Measurements from ENCODE around the gene ABTB2. TPM values are rescaled to one million over a fixed set of nuclear protein-coding genes. Genes with fewer than 3 reads are reported as not detected.

The ABTB2 gene
- total RNA-seq, 2 donors from 2014 or later = 2.1 to 4.3 TPM

DNA sequence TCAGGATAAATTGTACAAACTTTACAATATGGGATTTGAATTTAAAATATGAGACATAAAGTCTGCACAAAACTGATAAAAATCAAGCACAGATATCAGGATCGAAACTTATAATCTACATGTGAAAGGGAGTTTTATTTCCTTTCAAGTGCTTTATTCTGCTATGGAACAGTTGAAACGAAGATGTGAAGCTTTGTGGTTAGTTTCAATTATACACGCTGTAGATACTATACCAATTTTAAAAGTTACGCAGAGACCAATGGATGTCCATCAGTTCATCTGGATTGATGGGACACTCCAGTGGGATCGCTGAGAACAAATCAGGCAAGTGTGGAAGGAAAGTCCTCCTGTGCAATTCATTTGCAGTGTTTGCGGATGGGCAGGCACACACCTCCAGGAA lies 46.5 kb upstream of the ABTB2 start:
- DNase-seq (no peak), ATAC-seq (no peak)
- WGBS, 2 donors = 81 to 82% methylated on average over 6 of the region's 6 CpGs
- H3K4me1 ChIP-seq = no peaks in the 10 kb centered on the region
- TF ChIP-seq, protein P1, sequence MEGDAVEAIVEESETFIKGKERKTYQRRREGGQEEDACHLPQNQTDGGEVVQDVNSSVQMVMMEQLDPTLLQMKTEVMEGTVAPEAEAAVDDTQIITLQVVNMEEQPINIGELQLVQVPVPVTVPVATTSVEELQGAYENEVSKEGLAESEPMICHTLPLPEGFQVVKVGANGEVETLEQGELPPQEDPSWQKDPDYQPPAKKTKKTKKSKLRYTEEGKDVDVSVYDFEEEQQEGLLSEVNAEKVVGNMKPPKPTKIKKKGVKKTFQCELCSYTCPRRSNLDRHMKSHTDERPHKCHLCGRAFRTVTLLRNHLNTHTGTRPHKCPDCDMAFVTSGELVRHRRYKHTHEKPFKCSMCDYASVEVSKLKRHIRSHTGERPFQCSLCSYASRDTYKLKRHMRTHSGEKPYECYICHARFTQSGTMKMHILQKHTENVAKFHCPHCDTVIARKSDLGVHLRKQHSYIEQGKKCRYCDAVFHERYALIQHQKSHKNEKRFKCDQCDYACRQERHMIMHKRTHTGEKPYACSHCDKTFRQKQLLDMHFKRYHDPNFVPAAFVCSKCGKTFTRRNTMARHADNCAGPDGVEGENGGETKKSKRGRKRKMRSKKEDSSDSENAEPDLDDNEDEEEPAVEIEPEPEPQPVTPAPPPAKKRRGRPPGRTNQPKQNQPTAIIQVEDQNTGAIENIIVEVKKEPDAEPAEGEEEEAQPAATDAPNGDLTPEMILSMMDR (IDR thresholded peaks at IDR 0.05) = no peak
- TF ChIP-seq POLR2A (IDR thresholded peaks at IDR 0.05) = no peak
- no peak overlapping the region for H3K4me3 ChIP-seq
- intact Hi-C loops (cut with DNase I) = no loop called here
- no peaks in the 10 kb centered on the region for H3K36me3 ChIP-seq (replicated peaks in 1 of 2; ENCODE audit: insufficient read depth in 1 of 2, low read depth in 2 of 2)
- no peak overlapping the region for H3K27ac ChIP-seq
- H3K9me3 ChIP-seq = no peaks in the 10 kb centered on the region
- H3K27me3 ChIP-seq = no peaks in the 10 kb centered on the region

DNA sequence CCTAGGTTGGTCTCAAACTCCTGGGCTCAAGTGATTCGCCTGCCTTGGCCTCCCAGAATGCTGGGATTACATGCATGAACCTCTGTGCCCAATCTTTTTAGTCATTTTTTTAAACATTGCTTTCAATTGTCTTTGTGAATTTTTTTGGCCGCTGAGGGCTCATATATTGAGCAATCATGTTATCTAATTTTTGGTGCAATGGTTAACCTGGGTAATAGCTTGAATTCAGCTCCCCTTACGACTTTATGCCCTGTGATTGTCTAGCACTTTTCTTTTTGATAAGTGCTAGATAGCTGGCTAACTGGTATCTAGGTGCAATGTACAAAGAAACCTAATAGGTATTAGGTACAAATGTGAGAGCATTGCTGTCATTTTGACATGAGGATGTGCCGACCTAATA lies 45.6 kb upstream of the ABTB2 start:
- Histone ChIP-seq H3K4me1 (no peaks in the 10 kb centered on the region), H3K9me3 (no peaks in the 10 kb centered on the region), H3K27me3 (no peaks in the 10 kb centered on the region), H3K27ac (no peak overlapping the region), H3K36me3 (replicated peaks in 1 of 2; ENCODE audit: insufficient read depth in 1 of 2, low read depth in 2 of 2) (no peaks in the 10 kb centered on the region), H3K4me3 (no peak overlapping the region)
- intact Hi-C loops (cut with DNase I) = no loop called here
- WGBS, 2 donors = 38 to 49% methylated on average over 4 of the region's 4 CpGs
- ATAC-seq = no peak
- TF ChIP-seq, protein P1 (IDR thresholded peaks at IDR 0.05) = no peak
- TF ChIP-seq POLR2A (IDR thresholded peaks at IDR 0.05) = no peak
- no peak for DNase-seq

DNA sequence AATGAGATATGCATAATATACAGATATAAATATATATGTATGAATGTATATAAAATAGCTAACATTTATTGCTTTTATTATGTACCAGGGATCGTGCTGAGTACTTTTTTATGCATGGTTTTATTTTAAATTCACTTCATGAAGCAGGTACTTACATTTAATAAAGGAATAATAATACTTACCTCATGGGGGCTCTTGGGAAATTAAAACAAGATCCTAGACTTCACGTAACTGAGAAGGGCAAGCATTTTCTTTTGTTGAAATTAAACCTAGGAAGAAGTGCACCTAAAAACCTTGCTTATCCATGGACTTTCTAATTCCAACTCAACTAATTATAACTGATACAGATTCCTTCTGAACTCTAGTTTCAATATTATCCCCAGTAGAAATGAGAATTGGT lies 40.0 kb upstream of the ABTB2 start:
- no peaks in the 10 kb centered on the region for H3K9me3 ChIP-seq
- intact Hi-C loops (cut with DNase I) = no loop called here
- no peak for TF ChIP-seq POLR2A (IDR thresholded peaks at IDR 0.05)
- TF ChIP-seq, protein P1 (IDR thresholded peaks at IDR 0.05) = no peak
- ATAC-seq (no peak), DNase-seq (no peak)
- no peak overlapping the region for H3K4me3 ChIP-seq
- no peaks in the 10 kb centered on the region for H3K4me1 ChIP-seq
- 74 to 78% methylated on average over 2 of the region's 2 CpGs for WGBS, 2 donors
- H3K27me3 ChIP-seq = no peaks in the 10 kb centered on the region
- H3K36me3 ChIP-seq (replicated peaks in 1 of 2; ENCODE audit: insufficient read depth in 1 of 2, low read depth in 2 of 2) = no peaks in the 10 kb centered on the region
- H3K27ac ChIP-seq = no peak overlapping the region

DNA sequence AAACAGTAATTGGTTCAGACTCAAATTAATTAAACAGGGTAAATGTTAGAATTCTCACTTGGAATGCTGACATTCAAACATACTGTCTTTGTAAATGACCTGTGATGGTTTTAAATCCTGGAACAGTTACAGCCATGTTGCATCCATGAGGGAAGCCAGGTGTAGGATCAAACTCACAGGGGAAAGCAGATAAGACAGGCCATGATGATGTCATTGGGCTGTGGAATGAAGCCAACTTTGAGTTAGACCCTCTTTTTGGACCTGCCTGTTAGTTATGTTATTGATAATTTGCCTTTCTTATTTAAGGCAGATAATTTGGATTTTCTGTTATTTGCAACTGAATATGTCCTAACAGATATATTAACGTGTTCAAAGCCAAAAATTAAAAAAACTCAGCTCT lies 39.3 kb upstream of the ABTB2 start:
- no peaks in the 10 kb centered on the region for H3K36me3 ChIP-seq (replicated peaks in 1 of 2; ENCODE audit: insufficient read depth in 1 of 2, low read depth in 2 of 2)
- TF ChIP-seq, protein P1 (IDR thresholded peaks at IDR 0.05) = no peak
- TF ChIP-seq POLR2A (IDR thresholded peaks at IDR 0.05) = no peak
- H3K9me3 ChIP-seq = no peaks in the 10 kb centered on the region
- no peak for DNase-seq
- WGBS, 2 donors = 63 to 78% methylated on average over 1 of the region's 1 CpG
- no peaks in the 10 kb centered on the region for H3K4me1 ChIP-seq
- intact Hi-C loops (cut with DNase I) = no loop called here
- no peak for ATAC-seq
- H3K27ac ChIP-seq = no peak overlapping the region
- H3K4me3 ChIP-seq = no peak overlapping the region
- H3K27me3 ChIP-seq = no peaks in the 10 kb centered on the region

DNA sequence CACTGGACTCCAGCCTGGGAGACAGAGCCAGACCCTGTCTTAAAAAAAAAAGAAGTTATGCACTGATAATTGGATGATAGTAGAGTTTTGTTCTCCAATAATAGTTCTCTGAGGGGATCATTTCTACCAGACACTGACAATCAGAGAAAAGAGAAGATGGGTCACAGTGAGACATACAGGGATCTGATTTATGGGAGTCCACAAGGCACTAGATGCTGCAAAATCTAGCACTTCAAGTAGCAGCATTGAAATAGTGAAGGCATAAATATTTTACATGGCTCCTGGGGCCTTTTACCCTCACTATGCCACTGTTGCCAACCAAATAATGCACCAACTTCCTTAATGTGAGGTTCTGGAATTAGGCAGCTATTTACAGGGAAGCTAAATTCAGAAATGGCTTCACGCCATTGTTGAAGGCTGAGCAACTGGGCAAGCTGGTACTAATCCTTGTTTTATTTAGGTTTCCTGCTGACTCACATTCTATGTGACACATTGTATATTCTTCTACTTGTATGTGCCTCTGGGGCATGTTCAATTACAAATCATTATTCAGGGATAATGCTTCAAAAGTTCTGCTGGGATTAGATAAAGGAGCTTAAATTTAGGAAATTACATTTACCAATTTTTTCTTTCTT lies 38.2 kb upstream of the ABTB2 start:
- ATAC-seq = no peak
- TF ChIP-seq, protein P1 (IDR thresholded peaks at IDR 0.05) = no peak
- no peaks in the 10 kb centered on the region for H3K36me3 ChIP-seq (replicated peaks in 1 of 2; ENCODE audit: insufficient read depth in 1 of 2, low read depth in 2 of 2)
- intact Hi-C loops (cut with DNase I) = no loop called here
- H3K4me3 ChIP-seq = no peak overlapping the region
- H3K4me1 ChIP-seq = no peaks in the 10 kb centered on the region
- no peak overlapping the region for H3K27ac ChIP-seq
- 84 to 94% methylated on average over 1 of the region's 1 CpG for WGBS, 2 donors
- DNase-seq = no peak
- no peaks in the 10 kb centered on the region for H3K9me3 ChIP-seq
- no peaks in the 10 kb centered on the region for H3K27me3 ChIP-seq

Data from body of pancreas (tissue), 4 donors.